ENCODE results near the gene DPP6.

The DPP6 gene

GRCh38 chr7:154591544-154591943 is 539.3 kb downstream of the DPP6 start:
- Histone ChIP-seq H3K36me3 (ENCODE audit: control insufficient read depth, insufficient read depth, low read length) (no peaks in the 10 kb centered on the region), H3K79me2 (no peaks in the 10 kb centered on the region), H3K9me3 (ENCODE audit: control insufficient read depth, low read length) (no peaks in the 10 kb centered on the region), H2AFZ (peak overlapping the region; percentile 86), H3K27me3 (ENCODE audit: control insufficient read depth, insufficient read depth, low read length) (no peaks in the 10 kb centered on the region), H3K27ac (peak overlapping the region; percentile 64), H3K4me1 (peaks cover 13% of the 10 kb centered on the region), H3K9ac (no peak overlapping the region), H3K4me2 (ENCODE audit: low read length) (no peak overlapping the region), H3K4me3 (ENCODE audit: low read depth, low read length) (no peak overlapping the region)
- TF ChIP-seq CTCF (IDR thresholded peaks at IDR 0.05): no peak

- Histone ChIP-seq H3K4me1 (peaks cover 13% of the 10 kb centered on the region), H3K4me3 (ENCODE audit: low read depth, low read length) (no peak overlapping the region), H3K27me3 (ENCODE audit: control insufficient read depth, insufficient read depth, low read length) (no peaks in the 10 kb centered on the region), H3K36me3 (ENCODE audit: control insufficient read depth, insufficient read depth, low read length) (no peaks in the 10 kb centered on the region), H3K27ac (peak overlapping the region; percentile 64), H3K9ac (no peak overlapping the region), H3K4me2 (ENCODE audit: low read length) (no peak overlapping the region), H3K79me2 (no peaks in the 10 kb centered on the region), H2AFZ (peak overlapping the region; percentile 86), H3K9me3 (ENCODE audit: control insufficient read depth, low read length) (no peaks in the 10 kb centered on the region)
- TF ChIP-seq CTCF (IDR thresholded peaks at IDR 0.05): no peak
These were observed 540.2 kb downstream of the DPP6 start for GRCh38 chr7:154592388-154592787.

- Histone ChIP-seq H2AFZ (no peak overlapping the region), H3K4me3 (ENCODE audit: low read depth, low read length) (no peak overlapping the region), H3K27me3 (ENCODE audit: control insufficient read depth, insufficient read depth, low read length) (no peaks in the 10 kb centered on the region), H3K27ac (no peak overlapping the region), H3K9me3 (ENCODE audit: control insufficient read depth, low read length) (no peaks in the 10 kb centered on the region), H3K4me1 (no peaks in the 10 kb centered on the region), H3K9ac (no peak overlapping the region), H3K36me3 (ENCODE audit: control insufficient read depth, insufficient read depth, low read length) (no peaks in the 10 kb centered on the region), H3K4me2 (ENCODE audit: low read length) (no peak overlapping the region), H3K79me2 (no peaks in the 10 kb centered on the region)
- TF ChIP-seq CTCF (IDR thresholded peaks at IDR 0.05): no peak
These were observed 546.2 kb downstream of the DPP6 start for GRCh38 chr7:154598396-154598795.

- no peak overlapping the region for H3K27ac ChIP-seq
- no peak for TF ChIP-seq CTCF (IDR thresholded peaks at IDR 0.05)
- no peaks in the 10 kb centered on the region for H3K36me3 ChIP-seq (ENCODE audit: control insufficient read depth, insufficient read depth, low read length)
- H3K9ac ChIP-seq: no peak overlapping the region
- no peaks in the 10 kb centered on the region for H3K79me2 ChIP-seq
- no peak overlapping the region for H3K4me3 ChIP-seq (ENCODE audit: low read depth, low read length)
- H3K9me3 ChIP-seq (ENCODE audit: control insufficient read depth, low read length): no peaks in the 10 kb centered on the region
- no peaks in the 10 kb centered on the region for H3K4me1 ChIP-seq
- no peak overlapping the region for H2AFZ ChIP-seq
- H3K27me3 ChIP-seq (ENCODE audit: control insufficient read depth, insufficient read depth, low read length): no peaks in the 10 kb centered on the region
- H3K4me2 ChIP-seq (ENCODE audit: low read length): no peak overlapping the region
These were observed 546.7 kb downstream of the DPP6 start for GRCh38 chr7:154598864-154599263.

GRCh38 chr7:154610903-154611302 is 558.7 kb downstream of the DPP6 start:
- Histone ChIP-seq H3K4me2 (ENCODE audit: low read length) (no peak overlapping the region), H3K4me1 (no peaks in the 10 kb centered on the region), H3K9me3 (ENCODE audit: control insufficient read depth, low read length) (no peaks in the 10 kb centered on the region), H3K36me3 (ENCODE audit: control insufficient read depth, insufficient read depth, low read length) (no peaks in the 10 kb centered on the region), H3K4me3 (ENCODE audit: low read depth, low read length) (no peak overlapping the region), H3K27ac (no peak overlapping the region), H3K9ac (no peak overlapping the region), H3K27me3 (ENCODE audit: control insufficient read depth, insufficient read depth, low read length) (no peaks in the 10 kb centered on the region), H3K79me2 (no peaks in the 10 kb centered on the region), H2AFZ (no peak overlapping the region)
- no peak for TF ChIP-seq CTCF (IDR thresholded peaks at IDR 0.05)
